Mucosa of stomach (tissue), 1 donor: ENCODE results near the gene EPB41L4A.

Experiments used
- H3K27me3 ChIP-seq: one replicate; pipeline ENCODE4 v1.7.0; 2013; ENCODE audit warnings: mild to moderate bottlenecking, low read length; ENCODE audit not compliant: control insufficient read depth, insufficient read depth
- H3K36me3 ChIP-seq: one replicate; pipeline ENCODE4 v1.7.0; 2013; ENCODE audit warnings: low read length; ENCODE audit not compliant: control insufficient read depth, insufficient read depth
- H3K4me1 ChIP-seq: one replicate; pipeline ENCODE4 v1.7.0; 2013; ENCODE audit warnings: mild to moderate bottlenecking, low read length; ENCODE audit not compliant: control insufficient read depth, insufficient read depth
- H3K4me3 ChIP-seq: one replicate; pipeline ENCODE4 v1.7.0; 2013; ENCODE audit warnings: low read length
- H3K9ac ChIP-seq: one replicate; pipeline ENCODE4 v1.7.0; 2013; ENCODE audit warnings: mild to moderate bottlenecking, low read length, moderate library complexity
- H3K9me3 ChIP-seq: one replicate; pipeline ENCODE4 v1.7.0; 2013; ENCODE audit warnings: mild to moderate bottlenecking, low read length, moderate library complexity; ENCODE audit not compliant: control insufficient read depth
- donor health status: Pancreatic carcinoma.

The EPB41L4A gene

DNA sequence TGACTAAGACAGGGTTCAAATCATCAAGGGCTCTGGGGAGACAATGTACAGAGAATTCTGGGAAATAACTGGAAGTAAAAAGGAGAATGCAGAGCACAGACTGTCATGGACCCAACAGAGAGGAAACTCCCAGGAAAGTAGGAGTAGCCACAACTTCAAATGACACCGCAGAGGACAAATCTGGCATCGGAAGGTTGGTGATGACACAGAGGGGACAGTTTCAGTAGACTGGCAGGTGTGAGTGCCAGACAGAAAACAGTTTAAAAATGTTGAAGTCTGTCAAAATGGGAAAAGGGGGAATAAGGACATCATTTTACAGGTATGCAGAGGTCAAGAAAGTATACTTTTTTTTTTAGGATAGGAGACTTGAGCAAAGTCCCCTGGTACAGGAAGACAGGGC is 70.2 kb downstream of the EPB41L4A start:
- no peaks in the 10 kb centered on the region for H3K4me1 ChIP-seq
- H3K9ac ChIP-seq, result no peak overlapping the region
- H3K9me3 ChIP-seq, result no peaks in the 10 kb centered on the region
- no peak overlapping the region for H3K4me3 ChIP-seq
- no peaks in the 10 kb centered on the region for H3K27me3 ChIP-seq
- no peaks in the 10 kb centered on the region for H3K36me3 ChIP-seq

GRCh38 chr5:112348387-112348786 is 70.7 kb downstream of the EPB41L4A start:
- no peaks in the 10 kb centered on the region for H3K4me1 ChIP-seq
- no peaks in the 10 kb centered on the region for H3K36me3 ChIP-seq
- H3K9me3 ChIP-seq, result no peaks in the 10 kb centered on the region
- H3K27me3 ChIP-seq, result no peaks in the 10 kb centered on the region
- H3K4me3 ChIP-seq, result no peak overlapping the region
- no peak overlapping the region for H3K9ac ChIP-seq

GRCh38 chr5:112346411-112347044 is 72.5 kb downstream of the EPB41L4A start:
- Histone ChIP-seq H3K27me3 (no peaks in the 10 kb centered on the region), H3K4me3 (no peak overlapping the region), H3K9me3 (no peaks in the 10 kb centered on the region), H3K4me1 (no peaks in the 10 kb centered on the region), H3K9ac (no peak overlapping the region), H3K36me3 (no peaks in the 10 kb centered on the region)

DNA sequence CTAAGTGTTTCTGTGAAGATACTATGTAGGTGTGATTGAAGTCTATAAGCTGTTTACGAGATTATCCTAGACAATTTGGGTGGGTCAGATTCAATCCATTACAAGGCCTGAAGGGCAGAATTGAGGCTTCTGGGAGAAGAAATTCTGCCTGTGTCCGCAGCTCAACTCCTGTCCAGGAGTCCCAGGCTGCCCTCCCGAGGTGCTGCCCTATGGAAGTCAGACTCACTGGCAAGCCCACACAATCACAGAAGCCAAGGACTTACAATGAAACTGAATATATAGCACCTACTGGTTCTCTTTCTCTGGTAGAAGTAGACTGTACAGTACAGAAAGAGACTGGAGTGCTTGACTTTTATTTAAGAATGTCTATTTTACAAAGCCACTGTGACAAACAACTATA is 74.5 kb downstream of the EPB41L4A start:
- Histone ChIP-seq H3K9me3 (no peaks in the 10 kb centered on the region), H3K27me3 (no peaks in the 10 kb centered on the region), H3K9ac (no peak overlapping the region), H3K4me1 (no peaks in the 10 kb centered on the region), H3K4me3 (no peak overlapping the region), H3K36me3 (no peaks in the 10 kb centered on the region)

- no peaks in the 10 kb centered on the region for H3K4me1 ChIP-seq
Observed at GRCh38 chr5:112342389-112342788, 76.7 kb downstream of the EPB41L4A start.

GRCh38 chr5:112339761-112340160 is 79.3 kb downstream of the EPB41L4A start:
- no peak overlapping the region for H3K9ac ChIP-seq
- no peaks in the 10 kb centered on the region for H3K9me3 ChIP-seq
- H3K36me3 ChIP-seq, result no peaks in the 10 kb centered on the region
- H3K4me3 ChIP-seq, result no peak overlapping the region
- no peaks in the 10 kb centered on the region for H3K27me3 ChIP-seq
- no peaks in the 10 kb centered on the region for H3K4me1 ChIP-seq

More at GRCh38 chr5:112342389-112342788, 76.7 kb downstream of the EPB41L4A start:
- Histone ChIP-seq H3K36me3 (no peaks in the 10 kb centered on the region), H3K27me3 (no peaks in the 10 kb centered on the region), H3K4me3 (no peak overlapping the region), H3K9ac (no peak overlapping the region), H3K9me3 (no peaks in the 10 kb centered on the region)

DNA sequence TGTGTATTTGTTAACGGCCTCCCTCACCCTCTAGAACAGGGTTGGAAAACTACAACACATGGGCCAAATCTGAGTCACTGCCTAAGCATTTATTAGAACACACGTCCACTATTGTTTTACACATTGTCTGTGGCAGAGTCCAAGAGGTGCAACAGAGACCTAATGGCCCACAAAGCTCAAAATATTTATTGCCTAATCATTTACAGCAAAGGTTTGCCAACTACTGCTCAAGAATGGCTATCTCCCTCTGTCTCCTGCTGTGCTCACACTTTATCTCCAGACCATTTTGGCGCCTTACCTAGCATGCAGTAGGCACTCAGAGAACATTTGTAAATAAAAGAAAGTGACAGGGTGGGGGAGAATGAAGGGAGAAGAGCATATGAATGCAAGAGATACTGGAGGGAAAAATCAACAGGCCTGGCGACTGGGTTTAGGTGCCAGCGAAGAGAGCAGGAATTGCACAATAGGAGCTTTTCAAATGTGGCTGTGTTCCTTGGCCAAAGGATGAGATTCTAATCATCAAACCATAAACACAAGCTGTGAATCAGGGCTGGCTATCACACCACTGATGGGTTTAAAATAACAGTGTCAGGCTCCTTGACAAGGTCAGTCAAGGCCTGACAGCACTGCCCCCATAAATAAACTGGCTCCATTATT is 80.3 kb downstream of the EPB41L4A start:
- no peak overlapping the region for H3K4me3 ChIP-seq
- H3K27me3 ChIP-seq, result no peaks in the 10 kb centered on the region
- no peaks in the 10 kb centered on the region for H3K4me1 ChIP-seq
- H3K36me3 ChIP-seq, result no peaks in the 10 kb centered on the region
- H3K9me3 ChIP-seq, result no peaks in the 10 kb centered on the region
- no peak overlapping the region for H3K9ac ChIP-seq

DNA sequence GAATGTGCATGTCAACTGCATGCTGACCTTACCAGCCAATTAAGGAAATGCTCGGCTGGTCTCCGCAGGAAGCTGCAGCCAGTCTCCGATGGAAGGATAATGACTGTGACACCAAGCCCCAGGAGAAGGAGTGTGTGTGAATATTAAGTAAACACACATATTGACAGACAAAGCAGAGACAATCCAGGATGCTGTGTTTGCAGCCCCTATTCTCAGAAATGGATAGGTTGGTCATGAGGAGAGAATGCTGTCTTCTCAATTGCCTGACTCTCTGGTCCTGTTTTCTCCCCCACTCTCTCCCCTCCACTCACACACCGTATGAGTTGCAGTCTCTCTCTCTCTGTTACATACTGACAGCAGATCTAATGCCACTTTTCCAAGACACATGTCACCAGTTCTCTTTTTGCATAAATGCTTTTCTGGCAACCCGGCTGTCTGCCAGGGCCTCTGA is 85.7 kb downstream of the EPB41L4A start:
- Histone ChIP-seq H3K27me3 (no peaks in the 10 kb centered on the region), H3K9ac (no peak overlapping the region), H3K4me3 (no peak overlapping the region), H3K36me3 (no peaks in the 10 kb centered on the region), H3K9me3 (no peaks in the 10 kb centered on the region), H3K4me1 (no peaks in the 10 kb centered on the region)

GRCh38 chr5:112331892-112332291 is 87.2 kb downstream of the EPB41L4A start:
- no peaks in the 10 kb centered on the region for H3K9me3 ChIP-seq
- no peaks in the 10 kb centered on the region for H3K27me3 ChIP-seq
- H3K9ac ChIP-seq, result no peak overlapping the region
- no peaks in the 10 kb centered on the region for H3K4me1 ChIP-seq
- H3K36me3 ChIP-seq, result no peaks in the 10 kb centered on the region
- no peak overlapping the region for H3K4me3 ChIP-seq

- no peaks in the 10 kb centered on the region for H3K4me1 ChIP-seq
- no peaks in the 10 kb centered on the region for H3K27me3 ChIP-seq
- no peak overlapping the region for H3K4me3 ChIP-seq
- H3K9ac ChIP-seq, result no peak overlapping the region
- no peaks in the 10 kb centered on the region for H3K36me3 ChIP-seq
- no peaks in the 10 kb centered on the region for H3K9me3 ChIP-seq
Observed at GRCh38 chr5:112329419-112330090, 89.5 kb downstream of the EPB41L4A start.

DNA sequence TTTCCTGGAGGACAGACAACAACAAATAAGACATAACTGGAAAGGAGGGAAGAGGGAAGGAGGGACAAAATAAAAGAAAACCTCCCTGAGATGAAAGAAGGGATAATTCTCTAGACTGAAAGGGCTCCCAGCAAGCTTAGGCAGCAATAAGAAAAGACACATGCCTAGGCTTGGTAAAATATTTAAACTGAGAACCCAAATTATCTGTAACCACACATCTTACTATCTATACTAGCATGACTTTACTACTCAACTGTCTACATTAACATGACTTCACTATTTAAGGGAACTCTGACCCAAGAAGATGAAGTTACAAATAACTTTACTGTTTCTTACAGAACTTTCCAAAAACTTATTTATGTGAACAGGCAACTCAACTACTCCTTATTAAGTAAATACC is 95.9 kb downstream of the EPB41L4A start:
- Histone ChIP-seq H3K36me3 (no peaks in the 10 kb centered on the region), H3K4me3 (no peak overlapping the region), H3K27me3 (no peaks in the 10 kb centered on the region), H3K9ac (no peak overlapping the region), H3K9me3 (no peaks in the 10 kb centered on the region), H3K4me1 (no peaks in the 10 kb centered on the region)

GRCh38 chr5:112320408-112320807 is 98.7 kb downstream of the EPB41L4A start:
- no peaks in the 10 kb centered on the region for H3K4me1 ChIP-seq

More at GRCh38 chr5:112320408-112320807, 98.7 kb downstream of the EPB41L4A start:
- Histone ChIP-seq H3K27me3 (no peaks in the 10 kb centered on the region), H3K4me3 (no peak overlapping the region), H3K36me3 (no peaks in the 10 kb centered on the region), H3K9ac (no peak overlapping the region), H3K9me3 (no peaks in the 10 kb centered on the region)
